ENCODE data around the gene ERI3. TPM values are rescaled to one million over a fixed set of nuclear protein-coding genes. Genes with fewer than 3 reads are reported as not detected.

Gene ERI3
- total and polyA plus RNA-seq, 2 of the 13 experiments (the other 11 are each of a cell fraction or from before 2014, with no cell fraction given): 35.6 to 35.9 TPM

DNA sequence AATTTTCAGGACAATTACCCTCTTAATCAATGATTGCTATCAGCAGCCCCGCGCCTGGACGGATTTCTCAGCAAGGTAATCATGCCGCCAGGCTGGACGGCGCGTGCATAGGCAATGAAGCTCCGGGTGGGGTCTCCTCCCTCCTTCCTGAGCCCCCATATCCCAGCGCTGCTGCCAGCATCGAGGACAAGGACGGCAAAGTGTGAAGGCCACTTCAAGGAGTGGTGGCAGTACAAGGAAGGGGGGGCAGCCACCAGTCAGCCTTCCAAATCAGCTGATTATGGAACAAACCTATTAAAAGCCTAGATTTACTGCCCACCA lies 90.6 kb downstream of the ERI3 start (continued):
- TF ChIP-seq ZFY (CRISPR knock-in tag; IDR thresholded peaks at IDR 0.05): no peak
- TF ChIP-seq, protein P1, sequence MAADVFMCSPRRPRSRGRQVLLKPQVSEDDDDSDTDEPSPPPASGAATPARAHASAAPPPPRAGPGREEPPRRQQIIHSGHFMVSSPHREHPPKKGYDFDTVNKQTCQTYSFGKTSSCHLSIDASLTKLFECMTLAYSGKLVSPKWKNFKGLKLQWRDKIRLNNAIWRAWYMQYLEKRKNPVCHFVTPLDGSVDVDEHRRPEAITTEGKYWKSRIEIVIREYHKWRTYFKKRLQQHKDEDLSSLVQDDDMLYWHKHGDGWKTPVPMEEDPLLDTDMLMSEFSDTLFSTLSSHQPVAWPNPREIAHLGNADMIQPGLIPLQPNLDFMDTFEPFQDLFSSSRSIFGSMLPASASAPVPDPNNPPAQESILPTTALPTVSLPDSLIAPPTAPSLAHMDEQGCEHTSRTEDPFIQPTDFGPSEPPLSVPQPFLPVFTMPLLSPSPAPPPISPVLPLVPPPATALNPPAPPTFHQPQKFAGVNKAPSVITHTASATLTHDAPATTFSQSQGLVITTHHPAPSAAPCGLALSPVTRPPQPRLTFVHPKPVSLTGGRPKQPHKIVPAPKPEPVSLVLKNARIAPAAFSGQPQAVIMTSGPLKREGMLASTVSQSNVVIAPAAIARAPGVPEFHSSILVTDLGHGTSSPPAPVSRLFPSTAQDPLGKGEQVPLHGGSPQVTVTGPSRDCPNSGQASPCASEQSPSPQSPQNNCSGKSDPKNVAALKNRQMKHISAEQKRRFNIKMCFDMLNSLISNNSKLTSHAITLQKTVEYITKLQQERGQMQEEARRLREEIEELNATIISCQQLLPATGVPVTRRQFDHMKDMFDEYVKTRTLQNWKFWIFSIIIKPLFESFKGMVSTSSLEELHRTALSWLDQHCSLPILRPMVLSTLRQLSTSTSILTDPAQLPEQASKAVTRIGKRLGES (CRISPR knock-in tag; IDR thresholded peaks at IDR 0.05; ENCODE audit: borderline replicate concordance): no peak
- no peak for TF ChIP-seq PCBP1 (IDR thresholded peaks at IDR 0.05; ENCODE audit: borderline replicate concordance, low read depth, low read length)
- TF ChIP-seq ZNF746 (CRISPR knock-in tag; IDR thresholded peaks at IDR 0.05): no peak
- no peak for TF ChIP-seq HMGXB3 (CRISPR knock-in tag; IDR thresholded peaks at IDR 0.05; ENCODE audit: borderline replicate concordance)
- TF ChIP-seq ZSCAN12 (CRISPR knock-in tag; IDR thresholded peaks at IDR 0.05): no peak
- no peak for TF ChIP-seq ZXDC (CRISPR knock-in tag; IDR thresholded peaks at IDR 0.05)
- TF ChIP-seq ZNF75D (CRISPR knock-in tag; IDR thresholded peaks at IDR 0.05; ENCODE audit: borderline replicate concordance): no peak
- no peak for TF ChIP-seq ZKSCAN8 (CRISPR knock-in tag; IDR thresholded peaks at IDR 0.05; ENCODE audit: borderline replicate concordance)
- TF ChIP-seq SRSF4 (IDR thresholded peaks at IDR 0.05; ENCODE audit: low read depth, low read length, poor library complexity, severe bottlenecking): no peak
- TF ChIP-seq ZNF280D (CRISPR knock-in tag; IDR thresholded peaks at IDR 0.05): no peak
